IPS-18c (cell line): ENCODE data around the gene PLEKHB2.
"Not testable (repeated sequence)": the region's sequence is repeated elsewhere in the genome, so short reads cannot be mapped to it uniquely, and the experiment has no call there.

Experiments
- H3K4me3 ChIP-seq: 2 replicates; pipeline ENCODE4 v1.7.0; 2013; ENCODE audit warnings: low read depth, mild to moderate bottlenecking, low read length, moderate library complexity; ENCODE audit not compliant: insufficient read depth
- H3K9me3 ChIP-seq: one replicate; pipeline ENCODE4 v1.6.1; 2013; ENCODE audit warnings: mild to moderate bottlenecking, low read length, moderate library complexity; ENCODE audit not compliant: control insufficient read depth, insufficient read depth

The PLEKHB2 gene

DNA sequence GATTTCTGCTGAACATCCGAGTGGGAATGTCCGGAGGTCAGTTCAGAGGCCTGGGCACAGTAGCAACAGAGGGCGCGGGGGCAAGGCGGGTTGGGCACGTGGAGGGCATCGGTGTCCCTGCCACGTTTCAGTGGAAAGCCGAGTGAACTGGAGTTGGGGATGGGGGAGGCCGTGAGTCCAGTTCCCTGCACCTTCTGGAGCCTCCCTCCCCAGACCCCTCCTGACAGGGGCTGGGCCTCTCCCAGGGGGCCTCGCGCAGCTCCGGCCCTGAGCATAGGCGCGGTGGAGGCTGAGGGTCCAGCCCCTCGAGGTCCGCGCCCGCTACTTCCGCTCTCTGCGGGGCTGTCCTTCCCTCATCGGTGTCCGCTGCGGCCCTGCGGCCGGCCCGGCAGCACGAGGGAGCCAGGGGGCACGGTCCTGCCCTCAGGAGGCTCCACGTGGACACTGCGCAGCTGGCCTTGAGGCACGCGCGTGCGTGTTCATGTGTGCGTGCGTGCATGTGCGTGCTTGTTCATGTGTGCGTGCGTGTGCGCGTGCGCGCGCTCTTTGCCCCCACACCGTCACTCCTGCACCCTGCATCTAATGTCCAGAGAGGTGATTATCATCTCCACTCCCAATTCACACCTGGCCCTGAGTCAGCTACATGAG is 50.2 kb downstream of the PLEKHB2 start:
- no peaks in the 10 kb centered on the region for H3K9me3 ChIP-seq
- H3K4me3 ChIP-seq: no peak overlapping the region

DNA sequence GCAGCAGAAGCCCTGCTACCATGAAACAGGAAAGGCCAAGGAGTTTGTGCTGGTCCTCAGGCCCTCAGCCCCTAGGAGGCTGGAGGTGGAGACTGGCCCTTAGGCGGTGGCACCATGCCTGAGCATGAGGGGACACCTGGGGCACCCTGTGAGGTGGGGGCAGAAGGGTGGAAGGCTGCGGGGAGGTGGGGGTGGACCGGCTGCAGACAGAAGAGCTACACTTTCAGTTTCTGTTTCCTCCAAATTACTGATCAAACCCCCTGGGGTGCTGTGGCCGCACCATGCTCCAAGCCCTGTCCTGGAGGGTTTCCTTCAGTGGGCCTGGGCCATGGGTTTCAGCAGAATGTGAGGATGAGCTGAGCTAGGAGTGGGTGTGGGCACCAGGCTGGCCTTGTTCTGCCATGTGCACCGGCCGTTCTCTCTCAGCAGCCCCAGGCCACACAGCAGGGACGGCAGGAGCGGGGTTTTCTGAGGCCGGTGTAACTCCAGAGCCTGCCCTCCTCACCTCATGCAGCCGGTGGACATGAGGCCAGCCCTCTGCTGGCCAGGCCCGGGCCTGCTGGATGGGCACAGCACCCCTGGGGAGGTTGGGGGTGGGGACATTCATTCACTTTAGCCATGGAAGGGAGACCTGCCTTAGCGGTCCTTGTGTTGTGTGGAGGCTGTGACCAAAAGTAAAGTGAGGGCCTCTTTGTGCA is 51.5 kb downstream of the PLEKHB2 start:
- no peaks in the 10 kb centered on the region for H3K9me3 ChIP-seq
- H3K4me3 ChIP-seq: no peak overlapping the region

DNA sequence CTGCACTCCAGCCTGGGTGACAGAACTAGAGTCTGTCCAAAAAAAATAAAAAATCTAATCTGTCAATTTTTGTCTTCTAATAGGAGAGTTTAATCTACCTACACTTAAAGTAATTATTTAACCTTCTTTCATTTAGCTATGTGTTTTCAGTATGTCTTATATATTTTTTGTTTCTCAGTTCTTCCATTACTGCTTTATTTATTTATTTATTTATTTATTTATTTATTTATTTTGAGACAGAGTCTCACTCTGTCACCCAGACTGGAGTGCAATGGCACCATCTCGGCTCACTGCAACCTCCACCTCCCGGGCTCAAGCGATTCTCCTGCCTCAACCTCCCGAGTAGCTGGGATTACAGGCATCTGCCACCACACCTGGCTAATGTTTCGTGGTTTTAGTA is 60.4 kb downstream of the PLEKHB2 start:
- H3K4me3 ChIP-seq, H3K9me3 ChIP-seq: not testable (repeated sequence)

DNA sequence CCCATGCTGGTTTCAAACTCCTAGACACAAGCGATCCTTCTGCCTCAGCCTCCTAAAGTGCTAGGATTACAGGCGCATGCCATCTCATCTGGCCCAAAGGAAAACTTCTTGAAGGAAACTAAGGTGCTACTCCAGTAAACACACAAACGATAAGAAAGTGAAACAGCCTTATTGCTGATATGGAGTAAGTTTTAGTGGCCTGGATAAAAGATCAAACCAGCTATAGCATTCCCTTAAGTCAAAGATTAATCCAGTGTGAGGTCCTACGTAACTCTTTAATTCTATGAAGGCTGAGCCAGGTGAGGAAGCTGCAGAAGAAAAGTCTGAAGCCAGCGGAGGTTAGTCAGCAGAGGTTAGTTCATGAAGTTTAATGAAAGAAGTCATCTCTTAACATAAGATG is 63.4 kb downstream of the PLEKHB2 start:
- no peaks in the 10 kb centered on the region for H3K9me3 ChIP-seq

GRCh38 chr2:131178050-131178449 is 72.9 kb downstream of the PLEKHB2 start:
- H3K9me3 ChIP-seq, H3K4me3 ChIP-seq: not testable (repeated sequence)

More for the DNA sequence above, 63.4 kb downstream of the PLEKHB2 start:
- no peak overlapping the region for H3K4me3 ChIP-seq

GRCh38 chr2:131178721-131179418 is 73.7 kb downstream of the PLEKHB2 start:
- not testable (repeated sequence) for H3K9me3 ChIP-seq, H3K4me3 ChIP-seq

DNA sequence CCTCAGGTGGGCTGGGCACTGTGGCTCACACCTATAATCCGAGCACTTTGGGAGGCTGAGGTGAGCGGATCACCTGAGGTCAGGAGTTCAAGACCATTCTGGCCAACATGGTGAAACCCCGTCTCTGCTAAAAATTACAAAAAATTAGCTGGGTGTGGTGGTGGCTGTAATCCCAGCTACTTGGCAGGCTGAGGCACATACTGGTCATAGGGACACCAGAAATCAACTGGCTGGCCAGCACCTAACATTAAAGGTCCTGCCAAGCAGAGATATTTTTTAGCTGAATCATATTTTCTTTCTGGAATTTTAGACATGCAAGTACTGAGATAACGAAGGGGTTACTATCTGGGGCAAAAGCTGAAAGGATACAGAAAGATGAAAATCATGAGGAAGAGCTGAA is 76.3 kb downstream of the PLEKHB2 start:
- not testable (repeated sequence) for H3K9me3 ChIP-seq, H3K4me3 ChIP-seq

DNA sequence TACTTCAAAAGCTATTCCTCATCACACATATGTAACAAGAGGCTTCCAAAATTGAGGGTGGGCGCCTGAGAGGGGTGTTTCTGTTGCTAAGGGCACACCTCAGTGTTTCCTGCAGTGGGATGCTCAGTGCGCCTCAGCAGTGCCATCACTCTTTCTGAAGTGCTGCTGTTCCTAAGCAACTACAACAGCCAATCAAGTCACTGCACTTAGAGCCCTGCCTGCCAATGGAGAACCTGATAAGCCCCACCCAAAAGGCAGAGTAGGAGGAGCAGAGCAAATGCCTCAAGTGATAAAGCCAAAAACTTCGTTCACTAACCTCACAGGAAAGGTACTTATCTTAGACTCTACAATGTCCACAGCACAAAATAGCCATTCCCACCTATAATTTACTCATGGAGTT is 88.3 kb downstream of the PLEKHB2 start:
- H3K4me3 ChIP-seq, H3K9me3 ChIP-seq: not testable (repeated sequence)

GRCh38 chr2:131196186-131196585 is 91.0 kb downstream of the PLEKHB2 start:
- not testable (repeated sequence) for H3K4me3 ChIP-seq, H3K9me3 ChIP-seq
